GM23338 (cell line): ENCODE results near the gene AHCY. TPM values are rescaled to one million over a fixed set of nuclear protein-coding genes. Genes with fewer than 3 reads are reported as not detected.

Experiments
- ATAC-seq: fragments of 200-7000 bp; cut with Tn5 transposase; 3 replicates; pipeline ENCODE4 v1.9.1; 2020
- DNase-seq: peaks from one replicate; pipeline ENCODE4 v3.0.0-alpha.2; 2015; ENCODE audit warnings: low spot score
- H2AFZ ChIP-seq: fragments of 200-600 bp; sonication (generic); 2 replicates; pipeline ENCODE4 v1.8.0; 2016; ENCODE audit warnings: antibody characterized with exemption, mild to moderate bottlenecking, moderate library complexity
- H3F3A ChIP-seq: fragments of 200-600 bp; sonication (generic); replicated peaks from 2 replicates; pipeline ENCODE4 v1.8.0; 2017; ENCODE audit warnings: antibody characterized with exemption, mixed run types, low read depth
- H3K27ac ChIP-seq: fragments of 200-600 bp; sonication (generic); 2 replicates; pipeline ENCODE4 v1.6.1; 2016; ENCODE audit warnings: low read depth
- H3K27me3 ChIP-seq: fragments of 200-600 bp; sonication (generic); 2 replicates; pipeline ENCODE4 v1.8.0; 2016; ENCODE audit warnings: mild to moderate bottlenecking, mixed run types, moderate library complexity; ENCODE audit not compliant: insufficient read depth
- H3K36me3 ChIP-seq: fragments of 200-600 bp; sonication (generic); 2 replicates; pipeline ENCODE4 v1.8.0; 2016; ENCODE audit warnings: mild to moderate bottlenecking; ENCODE audit not compliant: insufficient read depth
- H3K4me1 ChIP-seq: fragments of 200-600 bp; sonication (generic); 2 replicates; pipeline ENCODE4 v1.8.0; 2016; ENCODE audit warnings: mild to moderate bottlenecking, moderate library complexity; ENCODE audit not compliant: insufficient read depth
- H3K4me2 ChIP-seq: fragments of 200-600 bp; sonication (generic); 2 replicates; pipeline ENCODE4 v1.7.1; 2017; ENCODE audit warnings: mixed run types
- H3K4me3 ChIP-seq: fragments of 200-600 bp; sonication (generic); 2 replicates; pipeline ENCODE4 v1.6.1; 2016; ENCODE audit warnings: mixed run types
- H3K79me2 ChIP-seq: fragments of 200-600 bp; sonication (generic); replicated peaks from 2 replicates; pipeline ENCODE4 v1.8.0; 2017; ENCODE audit warnings: mild to moderate bottlenecking; ENCODE audit not compliant: insufficient read depth
- H3K9me2 ChIP-seq: fragments of 200-600 bp; sonication (generic); 2 replicates; pipeline ENCODE4 v1.8.0; 2017; ENCODE audit not compliant: insufficient read depth
- H4K20me1 ChIP-seq: fragments of 200-600 bp; sonication (generic); replicated peaks from 2 replicates; pipeline ENCODE4 v1.8.0; 2017; ENCODE audit warnings: mild to moderate bottlenecking; ENCODE audit not compliant: insufficient read depth
- H3K27ac Mint-ChIP-seq: 2 replicates; pipeline ENCODE4 v1.8.0; 2020; ENCODE audit warnings: inconsistent platforms, mild to moderate bottlenecking, moderate library complexity, mixed read lengths
- H3K27me3 Mint-ChIP-seq: 3 replicates; pipeline ENCODE4 v1.8.0; 2022; ENCODE audit warnings: low read depth, mild to moderate bottlenecking, moderate library complexity, mixed read lengths, inconsistent platforms; ENCODE audit not compliant: insufficient read depth, poor library complexity
- H3K36me3 Mint-ChIP-seq: 3 replicates; pipeline ENCODE4 v1.8.0; 2021; ENCODE audit warnings: low read depth, mild to moderate bottlenecking, inconsistent platforms, moderate library complexity, mixed read lengths
- H3K4me1 Mint-ChIP-seq: 3 replicates; pipeline ENCODE4 v1.8.0; 2020; ENCODE audit warnings: mild to moderate bottlenecking, inconsistent platforms, mixed read lengths
- H3K4me3 Mint-ChIP-seq: 3 replicates; pipeline ENCODE4 v1.8.0; 2021; ENCODE audit warnings: moderate library complexity, mild to moderate bottlenecking, inconsistent platforms, mixed read lengths
- H3K9me3 Mint-ChIP-seq: 3 replicates; pipeline ENCODE4 v1.8.0; 2020; ENCODE audit warnings: moderate library complexity, mild to moderate bottlenecking, inconsistent platforms, mixed read lengths
- CREB1 ChIP-seq: fragments of 250-450 bp; sonication (Bioruptor Pico); IDR thresholded peaks from 2 replicates; pipeline ENCODE4 v1.5.0; 2020; ENCODE audit warnings: low read depth, mild to moderate bottlenecking, moderate library complexity
- CTCF ChIP-seq, 2 experiments: fragments of 200-600 bp in 1 of 2; sonication (generic) in 1 of 2; conservative IDR thresholded peaks; 2 replicates each; pipeline versions ENCODE4 v1.5.1 to v1.6.1; 2016 to 2017; ENCODE audit warnings: antibody characterized with exemption in 2 of 2, low read depth in 2 of 2, mild to moderate bottlenecking in 2 of 2, moderate library complexity in 1 of 2
- ETS1 ChIP-seq: IDR thresholded peaks from 2 replicates; pipeline ENCODE4 v1.6.1; 2016; ENCODE audit warnings: antibody characterized with exemption
- EZH2 ChIP-seq: fragments of 200-600 bp; sonication (generic); IDR thresholded peaks from one replicate; pipeline ENCODE4 v1.8.0; 2017; ENCODE audit warnings: antibody characterized with exemption, mild to moderate bottlenecking, low read depth; ENCODE audit not compliant: unreplicated experiment
- EZH2phosphoT487 ChIP-seq: fragments of 200-600 bp; sonication (generic); IDR thresholded peaks from one replicate; pipeline ENCODE4 v1.8.1; 2018; ENCODE audit warnings: antibody characterized with exemption; ENCODE audit not compliant: unreplicated experiment
- JUNB ChIP-seq: IDR thresholded peaks from one replicate; pipeline ENCODE4 v1.6.1; 2016; ENCODE audit warnings: antibody characterized with exemption; ENCODE audit not compliant: unreplicated experiment
- NANOG ChIP-seq: IDR thresholded peaks from 2 replicates; pipeline ENCODE4 v1.6.1; 2016; ENCODE audit warnings: antibody characterized with exemption, borderline replicate concordance
- POLR2AphosphoS5 ChIP-seq: IDR thresholded peaks from 2 replicates; pipeline ENCODE4 v1.6.1; 2016; ENCODE audit warnings: antibody characterized with exemption, low read depth
- REST ChIP-seq: IDR thresholded peaks from one replicate; pipeline ENCODE4 v1.6.1; 2018; ENCODE audit warnings: antibody characterized with exemption; ENCODE audit not compliant: unreplicated experiment
- STAT1 ChIP-seq: IDR thresholded peaks from one replicate; pipeline ENCODE4 v1.6.1; 2016; ENCODE audit warnings: antibody characterized with exemption; ENCODE audit not compliant: unreplicated experiment
- ZNF114 ChIP-seq: fragments of 250-450 bp; sonication (Bioruptor Pico); IDR thresholded peaks from 2 replicates; pipeline ENCODE4 v1.5.0; 2020; ENCODE audit warnings: mild to moderate bottlenecking, moderate library complexity
- ZNF331 ChIP-seq: fragments of 250-450 bp; sonication (Bioruptor Pico); IDR thresholded peaks from 2 replicates; pipeline ENCODE4 v1.5.0; 2020; ENCODE audit warnings: low read depth, mild to moderate bottlenecking, moderate library complexity
- polyA plus RNA-seq: library from polyadenylated mRNA; unstranded; fragments of >200 nt; fragmentation: Nextera tagmentation; extraction: Ambion mirVana; gene quantifications from 2 replicates; pipeline ENCODE4 v1.2.1, GENCODE V29; 2016
- total RNA-seq: library from RNA; depleted of rRNA; stranded (reverse); fragments of >200 nt; shearing (Covaris generic); gene quantifications from 2 replicates; pipeline ENCODE4 v1.2.3, GENCODE V29; 2014

The AHCY gene
- total and polyA plus RNA-seq, 2 experiments from 2014 or later, result 138 to 423 TPM

GRCh38 chr20:34282041-34282440 is 21.1 kb downstream of the AHCY start (continued):
- TF ChIP-seq ZNF114 (CRISPR knock-in tag) (no peak), ZNF331 (CRISPR knock-in tag) (no peak), JUNB (no peak), REST (no peak), POLR2AphosphoS5 (no peak), EZH2 (no peak), CREB1 (CRISPR knock-in tag) (no peak), NANOG (no peak)

GRCh38 chr20:34281177-34281576 is 22.0 kb downstream of the AHCY start:
- Histone ChIP-seq H3F3A (no peaks in the 10 kb centered on the region; the same call in 1 of the 2 replicates), H3K4me3 (no peak overlapping the region), H3K9me2 (no peaks in the 10 kb centered on the region), H3K79me2 (no peaks in the 10 kb centered on the region), H2AFZ (no peak overlapping the region), H3K36me3 (peaks cover 87% of the 10 kb centered on the region), H3K27me3 (no peaks in the 10 kb centered on the region), H3K4me2 (no peak overlapping the region), H3K27ac (no peak overlapping the region), H4K20me1 (peaks cover 8% of the 10 kb centered on the region), H3K4me1 (no peaks in the 10 kb centered on the region)
- no peak for DNase-seq
- ATAC-seq, result no peak
- peaks cover 3% of the 10 kb centered on the region for H3K27me3 Mint-ChIP-seq
- no peaks in the 10 kb centered on the region; the same call in 2 of the 3 replicates for H3K9me3 Mint-ChIP-seq
- no peak overlapping the region for H3K27ac Mint-ChIP-seq
- H3K36me3 Mint-ChIP-seq, result peaks cover 93% of the 10 kb centered on the region
- no peaks in the 10 kb centered on the region for H3K4me1 Mint-ChIP-seq
- H3K4me3 Mint-ChIP-seq, result no peak overlapping the region
- no peak for TF ChIP-seq ETS1
- no peak for TF ChIP-seq EZH2
- no peak for TF ChIP-seq EZH2phosphoT487
- TF ChIP-seq ZNF114 (CRISPR knock-in tag), result no peak
- no peak for TF ChIP-seq STAT1
- TF ChIP-seq JUNB, result no peak
- TF ChIP-seq CREB1 (CRISPR knock-in tag), result no peak
- no peak for TF ChIP-seq ZNF331 (CRISPR knock-in tag)
- TF ChIP-seq NANOG, result no peak
- no peak for TF ChIP-seq CTCF (conservative IDR thresholded peaks at IDR 0.05; ENCODE audit: low read depth in 2 of 2)
- TF ChIP-seq REST, result no peak
